GM10847 (cell line): Measurements from ENCODE around the gene CLRN2.

Experiments used
- POLR2A ChIP-seq: IDR thresholded peaks from 2 replicates; pipeline ENCODE4 v1.6.1; 2011; ENCODE audit not compliant: insufficient read length; ENCODE audit errors: extremely low read depth

The CLRN2 gene

GRCh38 chr4:17514865-17515264 is at the start of gene CLRN2:
Gene CLRN2 (plus strand): TSS chr4:17515165. CDS start chr4:17515267, 102 bp downstream.
- no peak for TF ChIP-seq POLR2A

GRCh38 chr4:17468619-17469221 is 46.2 kb upstream of the CLRN2 start:
- TF ChIP-seq POLR2A, result no peak

- no peak for TF ChIP-seq POLR2A
Observed at GRCh38 chr4:17469931-17470674, 44.9 kb upstream of the CLRN2 start.

- no peak for TF ChIP-seq POLR2A
Observed at GRCh38 chr4:17475481-17475880, 39.5 kb upstream of the CLRN2 start.

- no peak for TF ChIP-seq POLR2A
Observed at GRCh38 chr4:17476853-17477252, 38.1 kb upstream of the CLRN2 start.

- TF ChIP-seq POLR2A, result no peak
Observed at GRCh38 chr4:17477774-17478472, 37.0 kb upstream of the CLRN2 start.

GRCh38 chr4:17480210-17480927 is 34.6 kb upstream of the CLRN2 start:
- no peak for TF ChIP-seq POLR2A

- no peak for TF ChIP-seq POLR2A
Observed at GRCh38 chr4:17480955-17481354, 34.0 kb upstream of the CLRN2 start.

GRCh38 chr4:17482716-17483115 is 32.2 kb upstream of the CLRN2 start:
- TF ChIP-seq POLR2A, result no peak

GRCh38 chr4:17489123-17489522 is 25.8 kb upstream of the CLRN2 start:
- TF ChIP-seq POLR2A, result no peak

- no peak for TF ChIP-seq POLR2A
Observed at GRCh38 chr4:17489721-17490120, 25.2 kb upstream of the CLRN2 start.

- TF ChIP-seq POLR2A, result no peak
Observed at GRCh38 chr4:17490575-17491059, 24.3 kb upstream of the CLRN2 start.

- no peak for TF ChIP-seq POLR2A
Observed at GRCh38 chr4:17491196-17491595, 23.8 kb upstream of the CLRN2 start.

- TF ChIP-seq POLR2A, result no peak
Observed at GRCh38 chr4:17492058-17492741, 22.8 kb upstream of the CLRN2 start.

GRCh38 chr4:17492876-17493275 is 22.1 kb upstream of the CLRN2 start:
- TF ChIP-seq POLR2A, result no peak

GRCh38 chr4:17493619-17494018 is 21.3 kb upstream of the CLRN2 start:
- no peak for TF ChIP-seq POLR2A
